Measurements from ENCODE around the gene MFN1.

DNA sequence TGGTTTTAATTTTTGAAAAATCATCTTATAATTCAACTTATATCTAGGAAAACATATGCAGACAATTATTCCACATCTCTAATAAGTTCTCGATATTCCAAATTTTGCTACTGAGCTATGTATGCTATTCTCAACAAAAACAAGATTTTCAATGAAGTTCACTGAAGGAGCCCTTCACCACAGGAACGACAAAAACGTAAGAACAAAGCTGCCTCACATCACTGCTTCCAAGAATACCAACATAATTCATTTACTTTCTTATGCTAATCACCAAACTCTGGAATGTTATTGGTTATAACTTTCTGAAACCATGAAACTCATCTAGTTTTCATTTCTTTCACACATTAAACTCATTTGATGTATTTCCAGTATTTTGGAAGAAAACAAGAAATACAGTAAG, 54.1 kb downstream of the MFN1 start:
- TF ChIP-seq, protein P1, sequence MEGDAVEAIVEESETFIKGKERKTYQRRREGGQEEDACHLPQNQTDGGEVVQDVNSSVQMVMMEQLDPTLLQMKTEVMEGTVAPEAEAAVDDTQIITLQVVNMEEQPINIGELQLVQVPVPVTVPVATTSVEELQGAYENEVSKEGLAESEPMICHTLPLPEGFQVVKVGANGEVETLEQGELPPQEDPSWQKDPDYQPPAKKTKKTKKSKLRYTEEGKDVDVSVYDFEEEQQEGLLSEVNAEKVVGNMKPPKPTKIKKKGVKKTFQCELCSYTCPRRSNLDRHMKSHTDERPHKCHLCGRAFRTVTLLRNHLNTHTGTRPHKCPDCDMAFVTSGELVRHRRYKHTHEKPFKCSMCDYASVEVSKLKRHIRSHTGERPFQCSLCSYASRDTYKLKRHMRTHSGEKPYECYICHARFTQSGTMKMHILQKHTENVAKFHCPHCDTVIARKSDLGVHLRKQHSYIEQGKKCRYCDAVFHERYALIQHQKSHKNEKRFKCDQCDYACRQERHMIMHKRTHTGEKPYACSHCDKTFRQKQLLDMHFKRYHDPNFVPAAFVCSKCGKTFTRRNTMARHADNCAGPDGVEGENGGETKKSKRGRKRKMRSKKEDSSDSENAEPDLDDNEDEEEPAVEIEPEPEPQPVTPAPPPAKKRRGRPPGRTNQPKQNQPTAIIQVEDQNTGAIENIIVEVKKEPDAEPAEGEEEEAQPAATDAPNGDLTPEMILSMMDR (IDR thresholded peaks at IDR 0.05), result no peak
- no peak for TF ChIP-seq POLR2AphosphoS5 (IDR thresholded peaks at IDR 0.05)
- TF ChIP-seq EP300 (IDR thresholded peaks at IDR 0.05), result no peak

Data from suprapubic skin (tissue), 4 donors.